Eye (tissue), 1 donor: Measurements from ENCODE around the gene TGFB2.

Source experiments
- DNase-seq: peaks from one replicate; pipeline ENCODE4 v3.0.0-alpha.2; 2015

TGFB2 gene

DNA sequence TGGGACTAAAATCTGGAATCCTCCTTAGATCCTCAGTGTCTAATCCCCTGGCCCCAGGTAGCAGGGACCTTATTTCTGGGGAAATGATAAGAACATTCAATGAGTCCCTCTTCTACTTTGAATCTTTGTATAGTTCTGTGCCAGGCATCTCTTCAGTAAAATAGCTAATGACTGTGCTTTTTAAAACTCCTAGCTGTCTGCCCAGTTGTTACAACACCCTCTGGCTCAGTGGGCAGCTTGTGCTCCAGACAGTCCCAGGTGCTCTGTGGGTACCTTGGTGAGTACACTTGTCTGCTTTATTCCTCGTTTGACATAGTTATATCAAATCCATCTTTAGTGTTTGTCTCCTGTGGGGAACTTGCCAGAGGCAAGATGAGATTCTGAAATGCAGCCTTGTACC lies 18.0 kb downstream of the TGFB2 start:
- no peak for DNase-seq

DNA sequence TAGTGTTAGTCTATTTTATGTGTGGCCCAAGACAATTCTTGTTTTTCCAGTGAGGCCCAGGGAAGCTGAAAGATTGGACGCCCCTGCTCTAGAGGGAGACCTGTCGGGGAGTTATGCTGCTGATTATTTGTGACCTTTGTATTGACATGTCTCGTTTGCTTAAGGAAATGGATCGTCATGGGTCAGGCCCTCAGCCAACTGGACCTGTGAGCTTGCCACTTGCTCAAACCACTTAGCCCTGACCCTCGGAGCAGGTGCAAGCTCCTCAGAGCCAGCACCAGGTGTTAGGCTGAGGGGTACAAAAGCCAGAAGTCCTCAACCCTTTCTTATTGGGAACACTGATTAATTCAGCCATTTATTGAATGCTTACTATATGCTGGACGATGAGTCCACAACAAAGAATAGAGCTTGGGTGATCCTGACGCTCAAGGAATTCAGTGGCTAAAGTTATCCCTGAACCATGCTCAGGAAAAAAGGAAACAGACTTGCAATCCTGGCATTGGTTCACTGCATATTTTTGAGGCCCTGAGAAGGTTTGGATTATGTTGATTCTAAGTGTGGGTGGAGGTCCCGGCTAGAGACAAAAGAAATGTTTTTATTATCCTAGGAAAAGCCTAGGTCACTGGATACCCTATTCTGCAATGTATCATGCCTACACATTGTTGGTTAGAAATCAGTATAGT lies 19.0 kb downstream of the TGFB2 start:
- no peak for DNase-seq

DNA sequence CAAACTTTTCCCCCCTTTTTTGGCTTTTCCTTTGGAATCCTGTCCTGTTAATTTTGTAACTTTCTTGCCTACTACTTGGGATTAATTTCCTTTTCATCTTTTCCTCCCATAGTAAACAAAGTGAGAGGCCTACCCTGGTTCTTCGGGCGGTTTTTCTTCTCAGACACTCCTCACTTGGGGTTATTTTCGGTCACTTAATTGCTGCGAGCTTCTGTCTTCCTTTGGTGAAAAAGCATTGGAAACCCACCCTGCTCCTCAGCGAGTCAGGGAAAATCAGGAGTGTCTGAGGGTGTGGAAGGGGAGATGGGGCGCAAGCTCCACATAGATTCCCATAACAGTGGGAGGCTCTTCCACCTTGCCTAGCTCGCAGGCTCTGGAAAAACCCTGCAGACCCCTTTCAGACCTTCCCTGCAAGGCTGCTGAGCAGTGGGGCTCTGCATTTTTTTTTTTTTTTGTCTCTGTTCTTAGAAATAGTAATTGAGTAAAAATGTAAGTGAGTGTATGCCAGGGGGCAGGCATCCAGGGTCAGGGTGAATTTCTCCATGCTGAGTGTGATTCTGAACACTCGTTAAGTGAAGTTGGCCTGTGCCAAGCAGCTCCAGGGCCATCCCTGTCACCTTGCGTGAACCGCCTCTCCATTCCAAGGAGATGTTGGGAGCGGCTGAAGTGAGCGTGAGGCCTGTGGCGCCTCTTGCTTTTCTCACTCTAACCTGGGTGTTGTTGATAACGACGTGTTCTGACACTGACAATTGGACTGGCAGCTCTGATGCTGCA lies 20.3 kb downstream of the TGFB2 start:
- DNase-seq: no peak

DNA sequence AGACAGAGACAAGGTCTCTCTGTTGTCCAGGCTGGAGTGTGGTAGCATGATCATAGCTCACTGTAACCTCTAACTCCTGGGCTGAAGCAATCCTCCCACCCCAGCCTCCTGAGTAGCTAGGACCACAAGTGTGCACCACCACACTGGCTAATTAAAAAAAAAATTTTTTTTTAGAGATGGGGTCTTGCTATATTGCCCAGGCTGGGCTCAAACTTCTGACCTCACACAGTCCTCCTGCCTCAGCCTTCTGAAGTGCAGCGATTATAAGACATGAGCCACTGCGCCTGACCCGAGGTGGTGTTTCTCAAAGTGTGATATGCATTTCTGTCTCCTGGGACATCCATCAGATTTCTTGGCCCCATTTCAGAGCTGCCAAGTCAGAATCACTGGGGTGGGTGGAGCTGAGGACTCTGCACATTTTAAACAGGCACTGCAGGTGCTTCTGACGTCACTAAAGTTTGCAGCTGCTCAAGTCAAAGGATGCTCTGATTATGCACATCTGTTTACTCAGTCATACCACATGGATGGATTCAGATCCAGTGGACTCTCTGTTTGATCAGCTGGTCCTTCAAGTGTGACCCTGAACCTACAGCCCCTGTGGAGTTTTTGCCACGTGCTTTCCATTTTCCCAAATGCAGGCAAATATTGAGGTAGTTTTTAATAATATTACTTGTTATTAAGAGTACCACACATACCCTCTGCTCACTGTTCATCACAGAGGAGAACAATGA lies 21.4 kb downstream of the TGFB2 start:
- DNase-seq: no peak

DNA sequence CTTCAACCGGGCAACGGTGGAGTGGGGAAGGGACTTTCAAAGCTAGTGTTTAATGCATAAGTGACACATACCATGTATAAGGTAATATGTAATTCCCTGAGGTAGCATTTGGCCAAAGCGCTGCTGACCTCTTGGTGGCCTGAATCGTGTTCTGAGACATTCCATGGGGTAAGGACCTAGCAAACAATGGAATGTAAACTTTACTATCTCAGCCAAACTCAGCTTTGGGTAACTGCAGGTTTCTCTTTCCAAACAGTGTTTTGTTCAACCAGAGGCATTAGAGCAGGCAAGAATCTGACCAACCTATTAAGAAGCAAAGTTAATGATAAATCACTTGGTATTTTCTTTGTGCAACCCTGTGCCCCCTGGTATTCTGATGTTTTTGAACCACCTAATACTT lies 22.0 kb downstream of the TGFB2 start:
- DNase-seq: no peak

DNA sequence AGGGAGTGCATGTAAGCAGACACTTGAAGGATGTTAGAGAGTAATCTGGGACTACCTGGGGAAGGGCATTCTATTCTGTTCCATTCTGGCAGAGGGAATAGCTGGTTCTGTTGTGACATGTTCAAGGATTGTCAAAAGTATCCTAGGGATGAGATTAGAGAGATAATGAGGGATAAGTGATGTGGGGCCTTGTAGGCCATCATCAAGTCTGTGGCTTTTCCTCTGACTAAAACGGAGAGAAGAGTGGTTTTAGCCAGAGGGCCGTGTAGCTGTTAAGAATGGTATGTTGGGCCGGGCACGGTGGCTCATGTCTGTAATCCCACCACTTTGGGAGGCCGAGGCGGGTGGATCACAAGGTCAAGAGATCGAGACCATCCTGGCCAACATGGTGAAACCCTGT lies 23.6 kb downstream of the TGFB2 start:
- DNase-seq: no peak

DNA sequence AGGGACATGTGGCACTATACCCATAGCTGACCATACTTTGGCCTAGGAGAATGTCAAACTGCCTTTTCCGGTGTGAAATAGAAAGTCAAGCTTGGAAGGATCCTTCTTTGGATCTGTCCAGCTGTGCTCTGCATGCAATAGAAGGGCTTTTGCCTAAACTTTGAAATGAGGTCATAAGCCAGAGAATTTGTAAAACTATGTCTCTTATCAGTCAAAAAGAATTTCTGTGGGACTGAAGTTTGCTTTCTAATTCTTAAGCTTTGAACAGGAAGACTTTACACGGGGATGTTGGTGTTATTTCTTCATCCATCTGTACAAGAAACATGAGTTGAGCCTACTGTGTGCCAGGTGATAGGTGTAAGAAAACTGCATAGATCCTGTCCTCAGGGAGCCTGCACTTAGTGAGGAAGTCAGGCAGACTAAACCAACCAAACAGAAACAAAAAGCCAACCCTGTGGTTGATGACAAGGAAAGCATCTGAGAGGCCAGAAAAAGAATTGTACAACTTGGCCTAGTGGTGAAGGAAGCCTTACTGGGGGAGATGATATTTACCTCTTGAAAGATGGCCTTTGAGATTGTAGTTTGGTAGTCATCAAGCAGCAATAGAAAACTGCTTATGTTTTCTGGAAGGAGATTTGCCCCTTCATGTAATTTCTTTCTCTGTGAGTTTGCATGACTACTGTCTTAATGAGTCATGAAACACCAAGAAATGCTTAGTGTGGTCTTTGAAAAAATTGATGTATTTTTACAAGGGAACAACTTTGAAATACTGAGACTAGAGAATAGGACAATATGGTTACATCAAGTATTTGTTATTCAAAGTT lies 24.8 kb downstream of the TGFB2 start:
- no peak for DNase-seq

DNA sequence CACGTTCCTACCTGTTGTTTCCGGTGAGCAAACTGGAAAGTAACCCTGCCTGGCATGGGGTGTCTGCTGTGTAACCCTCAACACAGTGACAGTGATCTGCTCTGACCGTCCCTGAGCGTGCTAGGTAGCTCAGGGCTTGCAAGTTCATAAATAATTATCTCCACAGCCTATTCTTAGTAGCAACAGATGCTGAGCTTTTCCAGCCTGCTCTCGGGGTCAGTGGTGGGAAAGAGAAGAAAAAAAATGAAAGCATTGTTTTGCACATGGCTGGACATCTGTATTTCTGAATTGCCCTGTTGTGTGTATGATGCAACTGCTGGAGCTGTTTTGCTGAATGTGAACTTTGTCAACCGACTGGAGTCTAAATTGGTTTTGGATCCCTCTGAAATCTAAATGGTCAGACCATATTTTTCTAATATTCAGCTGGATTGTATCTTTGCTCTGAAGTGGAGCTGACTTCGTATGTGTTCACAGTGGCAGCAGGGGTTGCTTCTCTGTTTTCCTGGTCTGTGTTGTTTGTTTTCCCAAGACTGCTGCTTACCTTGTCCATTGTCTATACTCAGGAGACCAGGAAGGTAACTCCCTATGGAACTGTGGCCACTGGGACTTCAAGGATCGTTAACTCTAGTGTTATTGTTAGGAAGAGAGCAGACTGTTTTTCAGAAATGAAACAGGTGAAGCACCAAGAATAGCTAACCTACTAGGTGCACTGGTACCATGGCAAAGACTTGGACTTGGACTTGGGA lies 27.0 kb downstream of the TGFB2 start:
- peak; percentile 69 for DNase-seq

DNA sequence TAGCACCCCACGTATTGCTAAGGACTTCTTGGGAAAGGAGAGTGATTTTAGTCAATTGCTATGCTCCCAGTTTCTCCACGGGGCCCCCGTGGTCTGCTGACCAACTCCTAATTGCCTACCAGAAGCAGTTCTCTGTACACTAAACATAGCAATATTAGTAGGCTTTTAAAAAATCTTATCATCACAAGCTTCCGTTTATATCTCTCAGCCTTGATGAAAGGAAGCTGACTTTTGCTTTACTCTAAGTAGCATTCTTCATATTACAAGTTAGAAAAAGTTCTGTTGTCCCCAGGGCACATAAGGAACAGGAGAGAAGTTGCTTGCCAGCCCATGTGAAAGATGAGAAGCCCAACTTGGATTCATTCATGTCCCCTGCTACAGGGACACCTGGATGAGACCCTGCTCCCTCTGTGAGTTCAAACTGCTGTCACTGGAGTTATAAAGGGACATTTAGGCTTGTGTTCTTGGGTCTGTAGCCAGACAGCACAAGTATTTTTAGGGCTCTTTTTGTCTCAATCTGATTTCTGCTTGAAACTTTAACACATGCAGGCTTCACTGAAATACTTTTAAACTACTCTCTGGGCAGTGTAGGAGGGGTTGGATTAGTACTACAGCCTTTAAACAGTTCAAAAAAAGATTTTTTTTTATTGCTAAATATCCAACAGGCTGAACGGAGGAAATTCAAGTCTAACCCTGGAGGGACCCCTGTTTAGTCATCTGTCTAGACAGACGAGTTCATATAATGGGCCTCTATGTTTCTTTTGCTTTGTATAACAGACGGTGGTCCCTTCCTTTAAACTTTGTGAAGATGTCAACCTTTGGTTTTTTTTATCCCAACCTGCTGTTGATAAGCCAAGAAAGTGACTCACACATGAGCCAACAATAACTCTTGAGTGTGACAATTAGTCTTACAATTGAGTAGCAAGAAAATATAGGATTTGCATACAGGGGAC lies 29.5 kb downstream of the TGFB2 start:
- no peak for DNase-seq

DNA sequence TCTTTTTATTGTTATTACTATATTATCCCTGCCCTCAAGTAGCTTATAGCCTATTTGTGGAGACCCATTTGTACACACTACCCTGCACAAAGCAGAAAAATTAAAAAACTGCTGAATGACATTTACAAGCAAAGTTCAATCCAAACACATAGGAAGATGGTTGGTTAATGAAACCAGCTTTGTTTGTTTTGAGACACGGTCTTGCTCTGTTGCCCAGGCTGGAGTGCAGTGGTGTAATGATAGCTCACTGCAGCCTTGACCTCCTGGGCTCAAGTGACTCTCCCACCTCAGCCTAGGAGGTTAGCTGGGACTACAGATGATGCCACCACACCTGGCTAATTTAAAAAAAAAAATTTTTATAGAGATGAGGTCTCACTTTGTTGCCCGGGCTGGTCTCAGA lies 31.6 kb downstream of the TGFB2 start:
- DNase-seq: no peak

DNA sequence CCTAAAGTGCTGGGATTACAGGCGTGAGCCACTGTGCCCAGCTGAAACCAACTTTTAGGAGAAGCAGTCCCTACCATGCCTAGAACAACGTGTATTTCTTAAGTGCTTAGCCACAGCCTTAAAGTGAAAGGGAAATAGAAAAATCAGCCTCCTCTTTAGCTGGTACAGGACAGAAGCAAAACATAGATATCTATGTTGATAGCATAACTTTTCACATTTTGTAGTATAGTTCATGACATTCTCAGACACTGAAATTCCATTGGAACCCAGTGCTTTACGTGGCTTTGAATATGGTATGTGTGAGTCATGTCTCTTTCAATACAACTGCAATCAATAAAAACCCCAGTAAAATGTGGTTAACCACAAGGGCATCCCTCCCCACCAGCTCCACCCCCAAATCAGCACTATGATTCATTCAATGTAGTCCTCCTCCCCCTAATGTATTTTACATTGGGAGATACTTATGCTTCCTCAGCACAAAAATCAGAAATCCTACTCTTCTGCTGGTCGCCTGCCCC lies 32.1 kb downstream of the TGFB2 start:
- no peak for DNase-seq

DNA sequence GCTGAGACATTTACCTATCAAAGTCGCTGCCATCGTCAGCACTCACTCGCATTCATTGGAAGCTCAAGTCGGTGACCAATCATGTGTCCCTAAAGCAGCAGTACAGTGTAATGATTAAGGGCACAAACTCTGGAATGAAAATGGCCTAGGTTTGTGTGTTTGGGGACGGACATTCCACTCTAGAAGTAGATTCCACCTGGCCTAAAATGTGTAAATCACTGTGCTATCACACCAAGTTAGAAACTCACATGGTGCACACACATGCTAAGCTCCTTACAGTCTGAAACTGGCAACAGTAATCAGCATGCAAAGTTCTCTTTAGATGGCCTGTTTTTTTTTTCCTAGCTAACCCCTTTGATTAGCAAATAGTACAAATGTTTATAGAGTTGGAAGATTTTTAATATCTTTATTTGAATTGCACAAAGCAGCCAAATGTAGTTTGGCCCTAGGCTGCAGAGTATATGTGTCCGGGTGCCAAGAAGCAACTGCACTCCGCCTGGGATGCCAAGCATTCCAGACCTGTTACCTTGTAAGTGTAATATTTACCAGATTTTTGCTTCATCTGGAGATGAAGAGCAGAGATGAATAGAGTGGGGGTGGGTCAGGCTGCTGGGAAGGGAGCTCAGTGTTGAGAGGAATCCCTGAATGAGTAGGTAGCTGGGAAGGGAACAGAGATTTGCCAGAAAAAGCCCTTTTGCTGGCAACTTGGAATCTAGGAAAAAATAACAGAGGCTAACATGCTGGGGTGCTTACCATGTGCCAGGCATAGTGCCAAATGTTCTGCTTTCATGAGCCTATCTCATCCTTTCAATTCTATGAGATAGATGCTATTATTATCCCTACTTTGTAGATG lies 35.2 kb downstream of the TGFB2 start:
- DNase-seq: peak; percentile 57

DNA sequence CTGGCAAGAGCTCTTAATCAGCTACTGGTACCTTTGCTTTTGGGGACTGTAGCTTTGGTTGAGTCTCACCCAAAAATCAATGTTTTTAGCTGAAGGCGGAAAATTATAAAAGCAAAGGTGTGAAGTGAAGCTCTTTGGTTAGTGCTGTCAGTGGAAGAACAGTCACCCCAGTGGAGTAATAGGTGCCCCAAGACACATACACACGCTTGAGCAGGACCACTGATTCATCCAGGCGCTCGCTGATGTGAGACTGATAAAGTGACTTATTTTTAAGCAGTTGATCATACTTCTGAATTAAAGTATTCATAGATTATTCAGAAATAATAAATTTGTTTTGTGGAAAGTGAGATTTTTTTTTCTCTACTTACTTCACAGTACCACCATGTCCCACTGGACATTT lies 37.1 kb downstream of the TGFB2 start:
- no peak for DNase-seq

DNA sequence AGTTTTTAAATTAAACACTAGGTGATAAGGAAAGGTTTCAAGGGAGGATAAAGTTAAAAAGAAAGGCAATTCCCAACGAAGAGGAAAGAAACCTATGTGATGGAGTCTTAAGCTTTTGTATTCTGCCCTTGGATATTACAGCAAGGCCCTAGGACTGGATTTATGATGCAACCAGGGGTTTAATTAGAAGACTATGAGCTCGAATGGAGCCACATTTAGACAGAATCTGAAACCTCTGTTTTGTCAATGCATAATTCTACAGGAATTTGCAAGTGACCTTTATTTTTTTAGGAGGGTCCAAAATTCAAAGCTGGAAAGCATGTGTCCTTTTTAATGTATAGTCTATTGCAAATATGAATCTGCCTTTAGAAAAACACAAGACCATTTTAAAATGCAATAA lies 37.9 kb downstream of the TGFB2 start:
- DNase-seq: no peak

DNA sequence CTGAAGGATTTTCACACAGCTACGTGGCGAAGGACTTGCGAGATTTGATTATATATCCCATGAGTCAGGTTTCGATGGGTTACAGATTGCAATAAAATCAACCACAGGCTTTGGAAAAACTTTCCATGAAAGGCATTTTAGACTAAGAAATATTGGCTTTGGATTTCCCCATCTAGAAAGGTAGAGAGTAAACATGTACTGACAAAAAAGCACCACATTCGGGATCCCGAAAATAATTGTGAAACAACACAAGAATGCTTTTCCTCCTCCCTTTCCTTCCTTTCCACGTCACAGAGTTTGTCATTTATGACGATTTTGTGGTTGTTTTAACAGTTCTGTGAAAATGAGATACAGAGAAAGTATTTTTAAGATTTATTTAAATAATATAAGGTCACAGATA lies 38.5 kb downstream of the TGFB2 start:
- DNase-seq: no peak

DNA sequence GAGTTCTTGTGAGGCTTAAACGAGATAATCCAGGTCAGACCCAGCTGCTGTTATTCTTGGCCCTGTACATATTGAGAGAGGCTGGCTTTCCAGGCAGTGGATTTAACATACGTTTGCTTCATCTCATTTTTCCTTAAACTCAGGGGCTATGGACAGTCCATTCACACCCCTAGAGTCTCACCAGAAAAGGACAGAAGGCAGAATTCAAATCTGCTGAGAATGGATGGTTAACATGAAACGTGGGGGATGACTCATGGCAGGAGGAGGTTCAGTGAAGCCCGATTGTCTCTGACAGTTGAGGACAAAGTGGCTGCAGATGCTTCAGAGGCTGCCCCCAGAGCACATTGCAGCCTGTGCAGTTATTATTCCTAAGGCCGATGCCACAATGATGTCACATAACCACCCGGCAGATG lies 39.5 kb downstream of the TGFB2 start:
- DNase-seq: peak; percentile 74

DNA sequence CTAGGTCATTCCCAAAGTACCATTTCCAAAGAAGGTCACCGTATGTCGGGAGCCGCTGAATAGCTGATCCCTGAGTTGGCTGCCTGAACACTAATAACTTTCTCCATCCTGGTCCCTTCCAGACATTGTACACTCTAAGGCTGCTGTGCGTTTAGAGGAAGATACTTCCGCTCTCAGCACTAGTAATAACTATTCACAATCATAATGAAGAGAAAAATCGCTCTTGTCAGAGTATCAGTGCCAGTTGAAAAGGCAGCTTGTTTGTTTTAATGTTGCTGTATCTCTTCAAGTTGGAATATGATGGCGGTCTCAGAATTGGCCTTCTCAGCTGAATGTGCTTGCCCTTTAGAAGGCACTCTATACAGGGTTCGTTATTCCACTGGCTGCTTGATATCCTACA lies 43.5 kb downstream of the TGFB2 start:
- no peak for DNase-seq

DNA sequence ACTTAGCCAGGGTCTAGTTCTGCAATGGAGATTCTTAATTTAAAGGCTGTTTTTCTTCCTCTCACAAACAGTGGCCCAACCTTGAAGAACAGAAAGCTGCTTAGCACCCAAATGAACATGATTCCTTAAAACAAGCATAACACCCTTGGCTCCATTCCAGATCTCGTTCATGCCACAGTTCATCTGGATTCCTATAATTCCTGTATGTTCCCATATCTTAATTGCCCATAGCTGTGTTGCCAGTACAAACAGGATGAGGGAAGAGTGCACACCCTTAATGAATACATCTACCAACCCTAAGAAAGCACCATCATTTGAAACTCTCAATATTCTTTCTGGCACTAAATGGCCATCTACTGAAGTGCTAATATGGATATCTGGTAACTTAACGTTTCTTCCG lies 45.5 kb downstream of the TGFB2 start:
- peak; percentile 60 for DNase-seq

DNA sequence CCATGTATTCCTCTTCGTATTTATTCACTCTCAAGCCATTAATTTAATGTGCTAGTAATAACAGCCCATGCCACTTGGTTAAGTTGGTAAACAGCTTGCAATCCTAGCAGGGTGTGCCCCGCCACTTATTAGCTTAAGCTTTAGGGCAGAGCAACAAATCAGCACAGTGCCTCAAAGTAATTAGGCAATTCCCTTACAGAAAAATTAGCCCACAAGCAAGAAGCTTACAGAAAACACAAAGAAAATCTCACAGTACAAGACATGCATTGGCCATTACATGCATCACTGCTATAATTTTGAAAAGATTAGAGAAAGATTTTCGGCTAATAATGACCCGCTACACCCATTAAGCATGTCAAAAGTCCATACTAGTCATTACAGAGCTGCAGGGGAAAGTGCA lies 47.6 kb downstream of the TGFB2 start:
- peak; percentile 62 for DNase-seq

DNA sequence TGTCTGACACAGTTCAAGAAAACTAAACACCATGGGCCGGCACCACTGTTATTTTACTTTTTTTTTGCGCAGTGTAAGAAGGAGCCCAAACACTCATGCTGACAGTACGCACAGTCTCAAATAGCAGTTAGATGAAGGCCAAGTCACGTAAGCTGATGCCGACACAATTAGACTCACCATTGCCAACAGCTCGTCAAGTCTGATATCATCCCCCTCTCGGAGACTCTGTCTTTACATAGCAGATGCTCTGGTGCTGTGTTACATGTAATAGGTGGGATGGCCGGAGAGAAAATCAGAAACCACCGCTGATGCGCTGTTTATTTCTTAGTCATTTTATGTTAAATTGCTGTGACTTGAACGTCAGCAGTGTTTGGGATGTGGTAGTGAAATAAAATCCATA lies 49.3 kb downstream of the TGFB2 start:
- DNase-seq: peak; percentile 60
